AG04449 (cell line): ENCODE results near the gene SLC22A5.

Experiments used
- CTCF ChIA-PET: fragments of 350-600 bp; formaldehyde crosslinking; extraction: SDS; loops from one replicate; lab custom pipeline; 2021; ENCODE audit warnings: antibody characterized with exemption; lab: Yijun Ruan, JAX
- POLR2A ChIA-PET: fragments of 400-600, 350-600 bp; formaldehyde crosslinking; extraction: SDS; loops from one replicate; lab custom pipeline; 2020; ENCODE audit warnings: antibody characterized with exemption, inconsistent platforms; lab: Yijun Ruan, JAX
- DNase-seq: peaks from one replicate; pipeline ENCODE4 v3.0.0-alpha.2; 2010; ENCODE audit warnings: low read depth, low spot score
- H3K4me3 ChIP-seq: 2 replicates; pipeline ENCODE4 v1.5.1; 2011; ENCODE audit warnings: low read depth, mild to moderate bottlenecking, control low read depth, low read length
- TF ChIP-seq, protein P1 (sequence below): IDR thresholded peaks from one replicate; pipeline ENCODE4 v1.5.1; 2011; ENCODE audit warnings: mild to moderate bottlenecking, moderate library complexity, low read length, control low read depth, inconsistent platforms; ENCODE audit not compliant: insufficient read depth; ENCODE audit errors: missing control alignments

Gene SLC22A5

DNA sequence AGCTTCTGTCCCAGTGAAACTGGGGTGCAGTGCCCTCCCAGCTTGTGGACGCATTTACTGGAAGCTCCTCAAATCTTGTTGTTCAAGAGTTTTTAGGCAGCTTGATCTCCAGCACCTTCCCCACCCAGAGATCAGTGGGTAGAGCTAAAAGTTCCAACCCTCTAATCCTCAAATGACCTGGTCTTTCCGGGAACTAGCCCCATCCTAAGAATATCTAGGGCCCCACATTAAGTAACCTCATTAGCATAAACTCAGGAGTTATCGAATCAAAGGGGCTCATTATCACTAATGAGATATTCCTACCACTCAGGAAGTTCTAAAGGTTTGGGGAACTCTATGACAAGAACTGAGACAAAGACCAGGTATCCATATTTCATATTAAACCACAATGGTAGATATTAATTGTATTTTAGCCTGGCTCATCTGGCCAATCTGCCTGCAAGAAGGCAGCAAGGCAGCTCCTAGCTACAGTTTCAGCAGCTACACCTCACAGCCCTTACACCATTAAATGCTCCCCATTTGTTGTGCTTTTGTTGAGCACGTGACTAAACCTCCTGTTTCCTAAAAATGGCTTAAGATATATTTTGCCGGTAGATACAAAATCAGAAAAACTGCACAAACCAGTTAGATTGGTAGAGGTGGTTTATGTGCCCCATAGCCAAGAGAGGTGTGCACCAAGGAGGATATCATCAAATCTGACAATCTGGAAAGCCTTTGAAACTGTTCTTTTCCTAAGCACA lies 24.6 kb upstream of the SLC22A5 start:
- H3K4me3 ChIP-seq: no peak overlapping the region
- ChIA-PET CTCF (no interaction called here), POLR2A (interaction anchor here (0.6 kb wide), 1 partner anchor 53 kb away, joined by 5 read pairs; no protein-coding TSS in a partner anchor)
- TF ChIP-seq, protein P1, sequence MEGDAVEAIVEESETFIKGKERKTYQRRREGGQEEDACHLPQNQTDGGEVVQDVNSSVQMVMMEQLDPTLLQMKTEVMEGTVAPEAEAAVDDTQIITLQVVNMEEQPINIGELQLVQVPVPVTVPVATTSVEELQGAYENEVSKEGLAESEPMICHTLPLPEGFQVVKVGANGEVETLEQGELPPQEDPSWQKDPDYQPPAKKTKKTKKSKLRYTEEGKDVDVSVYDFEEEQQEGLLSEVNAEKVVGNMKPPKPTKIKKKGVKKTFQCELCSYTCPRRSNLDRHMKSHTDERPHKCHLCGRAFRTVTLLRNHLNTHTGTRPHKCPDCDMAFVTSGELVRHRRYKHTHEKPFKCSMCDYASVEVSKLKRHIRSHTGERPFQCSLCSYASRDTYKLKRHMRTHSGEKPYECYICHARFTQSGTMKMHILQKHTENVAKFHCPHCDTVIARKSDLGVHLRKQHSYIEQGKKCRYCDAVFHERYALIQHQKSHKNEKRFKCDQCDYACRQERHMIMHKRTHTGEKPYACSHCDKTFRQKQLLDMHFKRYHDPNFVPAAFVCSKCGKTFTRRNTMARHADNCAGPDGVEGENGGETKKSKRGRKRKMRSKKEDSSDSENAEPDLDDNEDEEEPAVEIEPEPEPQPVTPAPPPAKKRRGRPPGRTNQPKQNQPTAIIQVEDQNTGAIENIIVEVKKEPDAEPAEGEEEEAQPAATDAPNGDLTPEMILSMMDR: no peak
- no peak for DNase-seq

- no peak for DNase-seq
- CTCF ChIA-PET: interaction anchor here (0.9 kb wide), 1 partner anchor 10 kb away, joined by 3 read pairs; no protein-coding TSS in a partner anchor
- TF ChIP-seq, protein P1: no peak
- H3K4me3 ChIP-seq: no peak overlapping the region
- POLR2A ChIA-PET: no interaction called here
Measured at GRCh38 chr5:132353486-132353995, 16.0 kb upstream of the SLC22A5 start.

DNA sequence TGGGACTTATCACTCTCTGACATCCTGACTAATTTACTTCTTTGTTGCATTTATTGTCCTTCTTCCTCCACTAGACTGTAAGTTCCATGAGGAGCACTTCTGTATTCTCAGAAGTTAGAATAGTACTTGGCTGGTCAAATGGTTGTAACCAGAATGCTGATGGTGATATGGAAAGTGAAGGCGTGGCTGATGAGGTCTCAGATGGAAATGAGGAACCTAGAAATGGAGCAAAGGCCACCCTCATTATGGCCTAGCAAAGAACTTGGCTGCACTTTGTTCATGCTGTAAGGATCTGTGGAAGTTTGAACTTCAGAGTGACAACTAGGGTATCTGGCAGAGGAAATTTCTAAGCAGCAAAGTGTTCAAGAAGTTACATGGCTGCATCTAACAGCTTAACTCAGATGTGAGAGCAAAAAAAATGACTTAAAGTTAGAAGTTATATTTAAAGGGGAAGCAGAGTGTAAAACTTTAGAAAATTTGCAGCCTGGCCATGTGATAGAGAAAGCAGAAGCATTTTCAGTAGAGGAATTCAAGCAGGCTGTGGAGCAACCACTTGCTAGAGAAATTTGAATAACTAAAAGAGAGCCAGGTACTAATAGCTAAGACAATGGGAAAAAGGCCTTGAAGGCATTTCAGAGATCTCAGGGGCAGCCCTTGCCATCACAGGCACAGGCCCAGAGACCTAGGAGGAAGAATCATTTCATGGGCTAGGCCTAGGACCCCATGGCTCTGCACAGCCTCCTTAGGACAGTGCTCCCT lies 14.9 kb upstream of the SLC22A5 start:
- CTCF ChIA-PET: interaction anchor here (0.9 to 1.5 kb wide), 2 partner anchors 9 to 116 kb away, joined by 3 to 4 read pairs; no protein-coding TSS in a partner anchor
- POLR2A ChIA-PET: no interaction called here
- H3K4me3 ChIP-seq: no peak overlapping the region
- no peak for DNase-seq
- TF ChIP-seq, protein P1: no peak

DNA sequence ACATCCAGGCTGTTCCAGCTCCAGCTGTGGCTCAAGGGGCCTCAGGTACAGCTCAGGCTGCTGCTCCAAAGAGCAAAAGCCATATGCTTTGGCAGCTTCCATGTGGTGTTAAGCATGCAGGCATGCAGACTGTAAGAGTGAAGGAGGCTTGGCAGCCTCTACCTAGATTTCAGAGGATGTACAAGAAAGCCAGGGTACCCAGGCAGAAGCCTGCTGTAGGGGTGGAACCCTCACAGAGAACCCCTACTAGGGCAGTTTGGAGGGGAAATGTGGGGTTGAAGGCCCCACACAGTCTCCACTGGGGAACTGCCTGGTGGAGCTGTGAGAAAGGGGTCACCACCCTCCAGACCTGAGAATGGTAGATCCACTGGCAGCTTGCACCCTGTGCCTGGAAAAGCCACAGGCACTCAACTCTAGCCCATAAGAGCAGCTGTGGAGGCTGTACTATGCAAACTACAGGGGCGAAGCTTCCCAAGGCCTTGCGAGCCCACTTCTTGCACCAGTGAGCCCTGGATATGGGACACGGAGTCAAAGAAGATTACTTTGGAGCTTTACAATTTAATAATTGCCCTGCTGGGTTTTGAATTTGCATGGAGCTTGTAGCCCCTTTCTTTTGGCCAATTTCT lies 14.3 kb upstream of the SLC22A5 start:
- ChIA-PET POLR2A (no interaction called here), CTCF (interaction anchor here (1.0 to 1.5 kb wide), 2 partner anchors 11 to 117 kb away, joined by 4 read pairs; no protein-coding TSS in a partner anchor)
- TF ChIP-seq, protein P1: no peak
- H3K4me3 ChIP-seq: no peak overlapping the region
- DNase-seq: no peak

DNA sequence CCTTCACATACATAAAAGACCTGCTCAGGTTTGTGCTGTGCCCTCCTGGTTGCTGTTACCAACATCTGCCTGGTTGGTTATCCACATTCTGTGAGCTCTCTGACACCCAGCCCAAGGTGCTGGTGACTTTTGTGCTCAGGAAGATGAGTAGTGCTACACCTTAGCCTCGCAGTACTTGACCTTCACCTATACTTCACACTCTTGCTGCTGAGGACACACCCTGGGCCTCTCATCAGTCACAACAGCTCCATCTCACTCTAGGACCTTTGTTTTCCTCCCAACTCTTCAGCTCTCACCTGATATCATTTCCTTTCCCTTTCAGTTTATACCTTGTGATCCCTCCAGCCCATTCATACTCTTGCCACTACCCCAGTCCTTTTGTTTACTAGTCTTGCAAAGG lies 10.7 kb upstream of the SLC22A5 start:
- CTCF ChIA-PET: interaction anchor here (0.9 kb wide), 1 partner anchor 9 kb away, joined by 3 read pairs; no protein-coding TSS in a partner anchor
- TF ChIP-seq, protein P1: no peak
- POLR2A ChIA-PET: no interaction called here
- DNase-seq: no peak
- no peak overlapping the region for H3K4me3 ChIP-seq
